ENCODE data around the gene PRPF6. TPM values are rescaled to one million over a fixed set of nuclear protein-coding genes. Genes with fewer than 3 reads are reported as not detected.

The PRPF6 gene
- total and polyA plus RNA-seq, 2 of the 13 experiments (the other 11 are each of a cell fraction or from before 2014, with no cell fraction given) = 63.7 to 101 TPM

DNA sequence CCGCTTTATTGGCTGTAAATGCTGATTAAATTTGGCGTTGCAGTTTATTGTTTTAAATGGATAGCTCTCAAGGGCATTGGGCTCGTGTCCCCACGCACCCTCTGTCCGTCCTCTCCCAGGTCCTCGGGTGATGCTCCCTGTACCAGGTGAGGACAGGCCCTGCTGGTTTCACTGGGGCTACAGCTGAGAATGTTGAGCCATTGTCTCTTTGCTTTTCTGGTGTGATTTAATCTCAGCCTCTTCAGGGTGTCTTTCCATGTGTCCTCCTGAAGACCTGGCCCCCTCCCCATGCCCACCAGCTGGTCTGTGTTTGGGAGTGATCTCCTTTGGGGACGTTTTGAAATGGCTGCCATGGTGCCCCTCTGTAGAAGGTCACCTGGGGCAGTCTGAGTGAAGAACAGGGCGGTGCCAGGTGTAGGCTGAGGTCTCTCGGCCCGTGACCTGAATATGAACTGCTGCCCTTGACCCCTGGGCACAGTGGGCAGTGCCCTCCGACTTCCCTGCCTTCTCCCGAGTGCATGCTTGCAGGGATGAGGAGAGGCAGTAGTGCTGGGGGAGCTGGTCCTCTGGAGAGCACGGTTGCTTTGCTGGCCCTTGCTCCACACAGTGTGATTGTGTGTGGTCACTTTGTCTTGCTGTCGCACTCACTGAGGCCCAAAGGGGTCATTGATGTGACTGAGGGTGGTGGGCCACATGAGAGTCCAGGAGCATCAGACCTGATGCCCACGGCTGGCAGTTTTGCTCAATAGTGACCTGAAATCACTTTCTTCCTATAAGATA lies 42.6 kb downstream of the PRPF6 start (continued):
- TF ChIP-seq, protein P1, sequence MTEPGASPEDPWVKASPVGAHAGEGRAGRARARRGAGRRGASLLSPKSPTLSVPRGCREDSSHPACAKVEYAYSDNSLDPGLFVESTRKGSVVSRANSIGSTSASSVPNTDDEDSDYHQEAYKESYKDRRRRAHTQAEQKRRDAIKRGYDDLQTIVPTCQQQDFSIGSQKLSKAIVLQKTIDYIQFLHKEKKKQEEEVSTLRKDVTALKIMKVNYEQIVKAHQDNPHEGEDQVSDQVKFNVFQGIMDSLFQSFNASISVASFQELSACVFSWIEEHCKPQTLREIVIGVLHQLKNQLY (CRISPR knock-in tag; IDR thresholded peaks at IDR 0.05) = no peak
- no peak for TF ChIP-seq ZNF430 (CRISPR knock-in tag; IDR thresholded peaks at IDR 0.05)
- no peak for TF ChIP-seq ZNF543 (CRISPR knock-in tag; IDR thresholded peaks at IDR 0.05)
- no peak for TF ChIP-seq RELA (CRISPR knock-in tag; IDR thresholded peaks at IDR 0.05)
- TF ChIP-seq MZF1 (CRISPR knock-in tag; IDR thresholded peaks at IDR 0.05; ENCODE audit: borderline replicate concordance) = no peak
- no peak for TF ChIP-seq TP53 (CRISPR knock-in tag; conservative IDR thresholded peaks at IDR 0.05)
- TF ChIP-seq, protein P2, sequence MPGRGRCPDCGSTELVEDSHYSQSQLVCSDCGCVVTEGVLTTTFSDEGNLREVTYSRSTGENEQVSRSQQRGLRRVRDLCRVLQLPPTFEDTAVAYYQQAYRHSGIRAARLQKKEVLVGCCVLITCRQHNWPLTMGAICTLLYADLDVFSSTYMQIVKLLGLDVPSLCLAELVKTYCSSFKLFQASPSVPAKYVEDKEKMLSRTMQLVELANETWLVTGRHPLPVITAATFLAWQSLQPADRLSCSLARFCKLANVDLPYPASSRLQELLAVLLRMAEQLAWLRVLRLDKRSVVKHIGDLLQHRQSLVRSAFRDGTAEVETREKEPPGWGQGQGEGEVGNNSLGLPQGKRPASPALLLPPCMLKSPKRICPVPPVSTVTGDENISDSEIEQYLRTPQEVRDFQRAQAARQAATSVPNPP (CRISPR knock-in tag; IDR thresholded peaks at IDR 0.05) = no peak
- no peak for TF ChIP-seq TBX3 (IDR thresholded peaks at IDR 0.05; ENCODE audit: borderline replicate concordance)
- peak; percentile 96 for TF ChIP-seq NRL (CRISPR knock-in tag; IDR thresholded peaks at IDR 0.05; ENCODE audit: borderline replicate concordance)
- TF ChIP-seq MYNN (CRISPR knock-in tag; IDR thresholded peaks at IDR 0.05; ENCODE audit: low read depth) = 0 out of 2 replicates have a peak, but pooled peaks have one; percentile 28
- TF ChIP-seq RFXANK (CRISPR knock-in tag; IDR thresholded peaks at IDR 0.05) = no peak
- peak; percentile 49; the same call in 1 of the 2 replicates for TF ChIP-seq ZBTB7B (CRISPR knock-in tag; IDR thresholded peaks at IDR 0.05)
- no peak for TF ChIP-seq ZFP82 (CRISPR knock-in tag; IDR thresholded peaks at IDR 0.05; ENCODE audit: borderline replicate concordance)
- peak; percentile 47; the same call in 1 of the 2 replicates for TF ChIP-seq ZNF552 (CRISPR knock-in tag; IDR thresholded peaks at IDR 0.05; ENCODE audit: borderline replicate concordance)
- no peak for TF ChIP-seq ZNF761 (CRISPR knock-in tag; conservative IDR thresholded peaks at IDR 0.05)
- TF ChIP-seq, protein P3, sequence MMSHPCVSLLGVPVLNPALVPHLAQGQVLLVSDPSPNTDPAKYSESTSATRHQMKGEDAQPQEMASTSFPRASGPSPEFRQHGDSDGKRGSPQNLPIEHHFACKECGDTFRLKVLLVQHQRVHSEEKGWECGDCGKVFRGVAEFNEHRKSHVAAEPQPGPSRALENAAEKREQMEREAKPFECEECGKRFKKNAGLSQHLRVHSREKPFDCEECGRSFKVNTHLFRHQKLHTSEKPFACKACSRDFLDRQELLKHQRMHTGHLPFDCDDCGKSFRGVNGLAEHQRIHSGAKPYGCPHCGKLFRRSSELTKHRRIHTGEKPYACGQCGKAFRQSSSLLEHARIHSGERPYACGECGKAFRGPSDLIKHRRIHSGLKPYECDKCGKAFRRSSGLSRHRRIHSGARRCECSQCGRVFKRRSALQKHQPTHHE (CRISPR knock-in tag; IDR thresholded peaks at IDR 0.05; ENCODE audit: borderline replicate concordance) = no peak
- no peak for TF ChIP-seq ZNF670 (CRISPR knock-in tag; IDR thresholded peaks at IDR 0.05; ENCODE audit: borderline replicate concordance)
- 0 out of 4 replicates have a peak, but pooled peaks of 1 of the 2 experiments have one; percentile 14 for TF ChIP-seq EP300 (IDR thresholded peaks at IDR 0.05; ENCODE audit: low read depth in 2 of 2, low read length in 2 of 2)
- TF ChIP-seq EP300 (CRISPR knock-in tag; IDR thresholded peaks at IDR 0.05; ENCODE audit: borderline replicate concordance) = no peak
- TF ChIP-seq PPARG (CRISPR knock-in tag; conservative IDR thresholded peaks at IDR 0.05) = no peak
- no peak for TF ChIP-seq FLYWCH1 (CRISPR knock-in tag; IDR thresholded peaks at IDR 0.05)
- TF ChIP-seq ZNF530 (CRISPR knock-in tag; IDR thresholded peaks at IDR 0.05; ENCODE audit: low read depth) = no peak
- TF ChIP-seq TSC22D2 (CRISPR knock-in tag; IDR thresholded peaks at IDR 0.05; ENCODE audit: borderline replicate concordance) = peak; percentile 16; the same call in 1 of the 2 replicates
- TF ChIP-seq ZNF616 (CRISPR knock-in tag; IDR thresholded peaks at IDR 0.05; ENCODE audit: low read depth) = no peak
- TF ChIP-seq KDM5B (CRISPR knock-in tag; IDR thresholded peaks at IDR 0.05; ENCODE audit: borderline replicate concordance) = peak; percentile 88
- no peak for TF ChIP-seq TBX2 (CRISPR knock-in tag; IDR thresholded peaks at IDR 0.05; ENCODE audit: borderline replicate concordance)
- TF ChIP-seq ZNF343 (CRISPR knock-in tag; IDR thresholded peaks at IDR 0.05) = no peak
- TF ChIP-seq ZSCAN25 (CRISPR knock-in tag; IDR thresholded peaks at IDR 0.05) = peak; percentile 75; the same call in 1 of the 2 replicates

All from HepG2 (cell line).